ENCODE results near the gene EXT2.

EXT2 gene

DNA sequence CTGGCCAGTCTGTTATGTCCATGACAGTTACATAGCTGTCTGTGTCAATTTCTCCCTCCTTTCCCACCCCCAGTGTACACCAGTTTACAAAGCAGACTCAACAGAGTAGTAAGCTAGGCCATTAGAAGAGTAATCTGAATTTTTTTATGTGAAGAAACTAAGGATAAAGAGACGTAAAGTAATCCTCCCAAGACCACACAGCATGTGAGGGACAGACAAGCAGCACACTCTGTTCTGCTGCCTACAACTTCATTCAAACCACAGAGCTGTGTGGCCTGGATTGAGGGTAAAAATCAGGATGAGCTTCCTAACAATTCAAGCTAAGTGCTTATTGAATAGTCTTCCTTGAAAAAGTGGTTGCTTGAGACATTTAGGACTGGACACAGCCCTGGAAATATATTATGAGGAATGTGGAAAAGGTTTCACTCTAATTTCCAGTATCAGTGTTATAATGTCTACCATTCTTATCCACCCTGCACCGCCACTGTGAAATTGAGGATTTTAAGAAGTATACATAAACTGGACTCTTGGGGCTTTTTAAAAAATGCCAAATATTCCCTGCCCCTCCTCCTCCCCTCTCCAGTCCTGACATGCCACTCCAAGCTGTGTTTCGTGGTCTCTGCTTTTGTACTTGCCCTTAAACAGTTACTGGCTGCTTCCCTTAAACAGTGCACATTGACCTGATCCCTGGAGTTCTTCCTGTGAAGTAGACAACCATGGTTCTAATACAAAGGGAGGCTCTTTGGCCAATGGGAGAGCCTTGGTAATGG is 40.9 kb downstream of the EXT2 start:
- no peaks in the 10 kb centered on the region for H3K4me1 ChIP-seq (ENCODE audit: control insufficient read depth, insufficient read depth, low read depth, low read length)
- no peak overlapping the region for H4K8ac ChIP-seq (ENCODE audit: low read length)
- H3K14ac ChIP-seq (ENCODE audit: low read length in 2 of 2), result no peak overlapping the region
- no peak overlapping the region for H3K9ac ChIP-seq (ENCODE audit: low read length)
- H2BK15ac ChIP-seq (ENCODE audit: low read depth, poor library complexity, severe bottlenecking), result no peak overlapping the region
- H2AK5ac ChIP-seq (ENCODE audit: low read length, severe bottlenecking), result no peak overlapping the region
- no peak overlapping the region for H3K18ac ChIP-seq (ENCODE audit: low read depth in 1 of 2, low read length in 2 of 2)
- H3K36me3 ChIP-seq (ENCODE audit: control insufficient read depth in 1 of 2, insufficient read depth in 2 of 2, low read depth in 1 of 2, low read length in 2 of 2), result peaks cover 2 to 26% of the 10 kb centered on the region in 2 experiments
- no peak overlapping the region for H2BK120ac ChIP-seq (ENCODE audit: low read depth, low read length)
- H2BK12ac ChIP-seq (ENCODE audit: low read length in 2 of 2), result no peak overlapping the region
- no peaks in the 10 kb centered on the region for H3K27me3 ChIP-seq (ENCODE audit: control insufficient read depth in 1 of 2, insufficient read depth in 1 of 2, low read length in 2 of 2)
- WGBS, result 80% methylated on average over 2 of the region's 3 CpGs
- H2AFZ ChIP-seq (ENCODE audit: low read depth, low read length), result no peak overlapping the region
- H3K79me1 ChIP-seq (replicated peaks; ENCODE audit: low read length, poor library complexity, severe bottlenecking), result peaks cover 1% of the 10 kb centered on the region
- H3K4me3 ChIP-seq (ENCODE audit: insufficient read depth in 1 of 2, low read depth in 1 of 2, low read length in 2 of 2), result no peak overlapping the region
- no peak overlapping the region for H3K27ac ChIP-seq (ENCODE audit: low read length, poor library complexity, severe bottlenecking)
- H3K9me3 ChIP-seq (ENCODE audit: control insufficient read depth, low read length), result no peaks in the 10 kb centered on the region
- no peak overlapping the region for H3K23ac ChIP-seq (ENCODE audit: low read length in 2 of 2)
- no peak for DNase-seq
- H3K4ac ChIP-seq (ENCODE audit: low read depth in 1 of 2, low read length in 2 of 2), result no peak overlapping the region
- H3K4me2 ChIP-seq (ENCODE audit: low read length, poor library complexity, severe bottlenecking), result no peak overlapping the region
- H2BK5ac ChIP-seq (ENCODE audit: low read depth, low read length, poor library complexity, severe bottlenecking), result no peak overlapping the region
- no peak overlapping the region for H4K91ac ChIP-seq (ENCODE audit: low read length)

GRCh38 chr11:44137057-44137456 is 41.6 kb downstream of the EXT2 start:
- Histone ChIP-seq H2BK12ac (ENCODE audit: low read length in 2 of 2) (no peak overlapping the region), H2AFZ (ENCODE audit: low read depth, low read length) (no peak overlapping the region), H3K14ac (ENCODE audit: low read length in 2 of 2) (no peak overlapping the region), H3K9ac (ENCODE audit: low read length) (no peak overlapping the region), H3K4ac (ENCODE audit: low read depth in 1 of 2, low read length in 2 of 2) (no peak overlapping the region), H2BK5ac (ENCODE audit: low read depth, low read length, poor library complexity, severe bottlenecking) (no peak overlapping the region), H3K27me3 (ENCODE audit: control insufficient read depth in 1 of 2, insufficient read depth in 1 of 2, low read length in 2 of 2) (no peaks in the 10 kb centered on the region), H4K8ac (ENCODE audit: low read length) (no peak overlapping the region), H3K36me3 (ENCODE audit: control insufficient read depth in 1 of 2, insufficient read depth in 2 of 2, low read depth in 1 of 2, low read length in 2 of 2) (peaks cover 2 to 25% of the 10 kb centered on the region in 2 experiments), H3K18ac (ENCODE audit: low read depth in 1 of 2, low read length in 2 of 2) (no peak overlapping the region), H2AK5ac (ENCODE audit: low read length, severe bottlenecking) (no peak overlapping the region), H3K27ac (ENCODE audit: low read length, poor library complexity, severe bottlenecking) (no peak overlapping the region), H3K23ac (ENCODE audit: low read length in 2 of 2) (no peak overlapping the region), H3K4me1 (ENCODE audit: control insufficient read depth, insufficient read depth, low read depth, low read length) (no peaks in the 10 kb centered on the region), H3K9me3 (ENCODE audit: control insufficient read depth, low read length) (no peaks in the 10 kb centered on the region), H4K91ac (ENCODE audit: low read length) (no peak overlapping the region), H2BK15ac (ENCODE audit: low read depth, poor library complexity, severe bottlenecking) (no peak overlapping the region), H2BK120ac (ENCODE audit: low read depth, low read length) (no peak overlapping the region), H3K4me3 (ENCODE audit: insufficient read depth in 1 of 2, low read depth in 1 of 2, low read length in 2 of 2) (no peak overlapping the region), H3K79me1 (replicated peaks; ENCODE audit: low read length, poor library complexity, severe bottlenecking) (peaks cover 1% of the 10 kb centered on the region), H3K4me2 (ENCODE audit: low read length, poor library complexity, severe bottlenecking) (no peak overlapping the region)
- WGBS, result no CpG with 5 or more reads among the region's 1 CpG
- no peak for DNase-seq

GRCh38 chr11:44138286-44138685 is 42.8 kb downstream of the EXT2 start:
- Histone ChIP-seq H3K79me1 (replicated peaks; ENCODE audit: low read length, poor library complexity, severe bottlenecking) (peaks cover 1% of the 10 kb centered on the region), H2BK5ac (ENCODE audit: low read depth, low read length, poor library complexity, severe bottlenecking) (no peak overlapping the region), H2BK120ac (ENCODE audit: low read depth, low read length) (no peak overlapping the region), H3K23ac (ENCODE audit: low read length in 2 of 2) (no peak overlapping the region), H3K36me3 (ENCODE audit: control insufficient read depth in 1 of 2, insufficient read depth in 2 of 2, low read depth in 1 of 2, low read length in 2 of 2) (peaks cover 0 to 21% of the 10 kb centered on the region in 2 experiments), H4K8ac (ENCODE audit: low read length) (no peak overlapping the region), H3K27ac (ENCODE audit: low read length, poor library complexity, severe bottlenecking) (no peak overlapping the region), H4K91ac (ENCODE audit: low read length) (no peak overlapping the region), H3K9me3 (ENCODE audit: control insufficient read depth, low read length) (no peaks in the 10 kb centered on the region), H2AFZ (ENCODE audit: low read depth, low read length) (no peak overlapping the region), H3K4me3 (ENCODE audit: insufficient read depth in 1 of 2, low read depth in 1 of 2, low read length in 2 of 2) (no peak overlapping the region), H3K4me1 (ENCODE audit: control insufficient read depth, insufficient read depth, low read depth, low read length) (no peaks in the 10 kb centered on the region), H3K4ac (ENCODE audit: low read depth in 1 of 2, low read length in 2 of 2) (no peak overlapping the region), H2BK15ac (ENCODE audit: low read depth, poor library complexity, severe bottlenecking) (no peak overlapping the region), H3K9ac (ENCODE audit: low read length) (peak overlapping the region; percentile 27), H3K14ac (ENCODE audit: low read length in 2 of 2) (no peak overlapping the region), H3K27me3 (ENCODE audit: control insufficient read depth in 1 of 2, insufficient read depth in 1 of 2, low read length in 2 of 2) (no peaks in the 10 kb centered on the region), H2BK12ac (ENCODE audit: low read length in 2 of 2) (no peak overlapping the region), H3K4me2 (ENCODE audit: low read length, poor library complexity, severe bottlenecking) (no peak overlapping the region), H3K18ac (ENCODE audit: low read depth in 1 of 2, low read length in 2 of 2) (no peak overlapping the region), H2AK5ac (ENCODE audit: low read length, severe bottlenecking) (no peak overlapping the region)
- 82% methylated on average over 2 of the region's 2 CpGs for WGBS
- no peak for DNase-seq

- Histone ChIP-seq H2BK120ac (ENCODE audit: low read depth, low read length) (no peak overlapping the region), H3K27me3 (ENCODE audit: control insufficient read depth in 1 of 2, insufficient read depth in 1 of 2, low read length in 2 of 2) (no peaks in the 10 kb centered on the region), H3K4me1 (ENCODE audit: control insufficient read depth, insufficient read depth, low read depth, low read length) (no peaks in the 10 kb centered on the region), H3K4me3 (ENCODE audit: insufficient read depth in 1 of 2, low read depth in 1 of 2, low read length in 2 of 2) (no peak overlapping the region), H3K27ac (ENCODE audit: low read length, poor library complexity, severe bottlenecking) (no peak overlapping the region), H3K9me3 (ENCODE audit: control insufficient read depth, low read length) (no peaks in the 10 kb centered on the region), H3K14ac (ENCODE audit: low read length in 2 of 2) (no peak overlapping the region), H2AFZ (ENCODE audit: low read depth, low read length) (no peak overlapping the region), H2AK5ac (ENCODE audit: low read length, severe bottlenecking) (no peak overlapping the region), H2BK15ac (ENCODE audit: low read depth, poor library complexity, severe bottlenecking) (no peak overlapping the region), H3K36me3 (ENCODE audit: control insufficient read depth in 1 of 2, insufficient read depth in 2 of 2, low read depth in 1 of 2, low read length in 2 of 2) (peaks cover 0 to 23% of the 10 kb centered on the region in 2 experiments), H3K4ac (ENCODE audit: low read depth in 1 of 2, low read length in 2 of 2) (no peak overlapping the region), H2BK12ac (ENCODE audit: low read length in 2 of 2) (no peak overlapping the region), H2BK5ac (ENCODE audit: low read depth, low read length, poor library complexity, severe bottlenecking) (no peak overlapping the region), H4K91ac (ENCODE audit: low read length) (no peak overlapping the region), H4K8ac (ENCODE audit: low read length) (no peak overlapping the region), H3K23ac (ENCODE audit: low read length in 2 of 2) (no peak overlapping the region), H3K79me1 (replicated peaks; ENCODE audit: low read length, poor library complexity, severe bottlenecking) (peaks cover 1% of the 10 kb centered on the region), H3K9ac (ENCODE audit: low read length) (no peak overlapping the region), H3K18ac (ENCODE audit: low read depth in 1 of 2, low read length in 2 of 2) (no peak overlapping the region), H3K4me2 (ENCODE audit: low read length, poor library complexity, severe bottlenecking) (no peak overlapping the region)
- no peak for DNase-seq
- WGBS, result 100% methylated on average over 1 of the region's 2 CpGs
Observed at GRCh38 chr11:44138980-44139379, 43.5 kb downstream of the EXT2 start.
